ENCODE data around the gene ANP32D.

DNA sequence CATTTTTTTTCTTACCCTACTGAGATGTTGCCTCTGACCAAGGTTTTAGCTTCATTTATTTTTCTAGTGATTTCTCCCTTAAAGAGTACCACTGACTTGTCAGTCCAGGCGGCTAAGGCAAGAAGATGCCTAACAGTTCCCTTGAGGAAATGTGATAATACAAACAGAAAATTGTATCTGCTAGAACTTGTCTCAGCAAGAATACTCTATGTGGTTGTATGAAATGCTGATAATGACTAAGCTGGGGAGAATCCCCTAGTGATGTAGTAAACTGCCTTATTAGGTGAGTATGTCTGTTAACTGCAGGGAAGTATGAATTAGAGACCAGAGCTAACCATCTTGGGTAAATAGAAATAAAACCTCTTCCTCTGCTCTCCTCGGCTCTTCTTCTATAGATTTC lies 16.7 kb downstream of the ANP32D start:
- TF ChIP-seq POLR2A (IDR thresholded peaks at IDR 0.05) (no peak), CTCF (IDR thresholded peaks at IDR 0.05) (no peak), POLR2AphosphoS5 (IDR thresholded peaks at IDR 0.05) (no peak)

Measured in breast epithelium (tissue), 3 donors.